ENCODE results near the gene LATS1.

GRCh38 chr6:149651056-149651455 is 66.8 kb downstream of the LATS1 start:
- TF ChIP-seq, protein P1, sequence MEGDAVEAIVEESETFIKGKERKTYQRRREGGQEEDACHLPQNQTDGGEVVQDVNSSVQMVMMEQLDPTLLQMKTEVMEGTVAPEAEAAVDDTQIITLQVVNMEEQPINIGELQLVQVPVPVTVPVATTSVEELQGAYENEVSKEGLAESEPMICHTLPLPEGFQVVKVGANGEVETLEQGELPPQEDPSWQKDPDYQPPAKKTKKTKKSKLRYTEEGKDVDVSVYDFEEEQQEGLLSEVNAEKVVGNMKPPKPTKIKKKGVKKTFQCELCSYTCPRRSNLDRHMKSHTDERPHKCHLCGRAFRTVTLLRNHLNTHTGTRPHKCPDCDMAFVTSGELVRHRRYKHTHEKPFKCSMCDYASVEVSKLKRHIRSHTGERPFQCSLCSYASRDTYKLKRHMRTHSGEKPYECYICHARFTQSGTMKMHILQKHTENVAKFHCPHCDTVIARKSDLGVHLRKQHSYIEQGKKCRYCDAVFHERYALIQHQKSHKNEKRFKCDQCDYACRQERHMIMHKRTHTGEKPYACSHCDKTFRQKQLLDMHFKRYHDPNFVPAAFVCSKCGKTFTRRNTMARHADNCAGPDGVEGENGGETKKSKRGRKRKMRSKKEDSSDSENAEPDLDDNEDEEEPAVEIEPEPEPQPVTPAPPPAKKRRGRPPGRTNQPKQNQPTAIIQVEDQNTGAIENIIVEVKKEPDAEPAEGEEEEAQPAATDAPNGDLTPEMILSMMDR (IDR thresholded peaks at IDR 0.05; ENCODE audit: low read depth, low read length), result no peak
- TF ChIP-seq MAX (IDR thresholded peaks at IDR 0.05; ENCODE audit: low read depth, low read length), result no peak
- TF ChIP-seq POLR2A (IDR thresholded peaks at IDR 0.05; ENCODE audit: extremely low read depth, insufficient read length), result no peak

All from NB4 (cell line).